ENCODE results near the gene PGAP3.
"Not testable (repeated sequence)": the region's sequence is repeated elsewhere in the genome, so short reads cannot be mapped to it uniquely, and the experiment has no call there.

PGAP3 gene

GRCh38 chr17:39706921-39707337 is 19.1 kb upstream of the PGAP3 start:
- H3K9ac ChIP-seq (ENCODE audit: low read depth, low read length), result no peak overlapping the region
- peaks cover 20% of the 10 kb centered on the region for H3K36me3 ChIP-seq (ENCODE audit: insufficient read depth, low read length)
- no peaks in the 10 kb centered on the region for H3K9me3 ChIP-seq (ENCODE audit: control insufficient read depth, insufficient read depth, low read length)
- peaks cover 18% of the 10 kb centered on the region for H3K4me1 ChIP-seq (ENCODE audit: insufficient read depth, low read length)

GRCh38 chr17:39706383-39706782 is 18.5 kb upstream of the PGAP3 start:
- Histone ChIP-seq H3K4me1 (ENCODE audit: insufficient read depth, low read length) (peaks cover 22% of the 10 kb centered on the region), H3K9ac (ENCODE audit: low read depth, low read length) (no peak overlapping the region), H3K9me3 (ENCODE audit: control insufficient read depth, insufficient read depth, low read length) (no peaks in the 10 kb centered on the region), H3K36me3 (ENCODE audit: insufficient read depth, low read length) (peaks cover 17% of the 10 kb centered on the region; the same call in 1 of the 2 replicates)

GRCh38 chr17:39705786-39706348 is 18.0 kb upstream of the PGAP3 start:
- H3K9ac ChIP-seq (ENCODE audit: low read depth, low read length), result no peak overlapping the region
- peaks cover 17% of the 10 kb centered on the region; the same call in 1 of the 2 replicates for H3K36me3 ChIP-seq (ENCODE audit: insufficient read depth, low read length)

GRCh38 chr17:39704821-39705551 is 17.1 kb upstream of the PGAP3 start:
- peaks cover 10% of the 10 kb centered on the region; the same call in 1 of the 2 replicates for H3K36me3 ChIP-seq (ENCODE audit: insufficient read depth, low read length)
- H3K4me1 ChIP-seq (ENCODE audit: insufficient read depth, low read length), result peaks cover 22% of the 10 kb centered on the region
- H3K9me3 ChIP-seq (ENCODE audit: control insufficient read depth, insufficient read depth, low read length), result no peaks in the 10 kb centered on the region
- H3K9ac ChIP-seq (ENCODE audit: low read depth, low read length), result no peak overlapping the region

More at GRCh38 chr17:39705786-39706348, 18.0 kb upstream of the PGAP3 start:
- Histone ChIP-seq H3K4me1 (ENCODE audit: insufficient read depth, low read length) (peaks cover 22% of the 10 kb centered on the region), H3K9me3 (ENCODE audit: control insufficient read depth, insufficient read depth, low read length) (no peaks in the 10 kb centered on the region)

GRCh38 chr17:39703913-39704312 is 16.1 kb upstream of the PGAP3 start:
- Histone ChIP-seq H3K9me3 (ENCODE audit: control insufficient read depth, insufficient read depth, low read length) (no peaks in the 10 kb centered on the region), H3K4me1 (ENCODE audit: insufficient read depth, low read length) (peaks cover 22% of the 10 kb centered on the region), H3K36me3 (ENCODE audit: insufficient read depth, low read length) (peaks cover 7% of the 10 kb centered on the region; the same call in 1 of the 2 replicates), H3K9ac (ENCODE audit: low read depth, low read length) (no peak overlapping the region)

GRCh38 chr17:39702901-39703893 is 15.3 kb upstream of the PGAP3 start:
- Histone ChIP-seq H3K9ac (ENCODE audit: low read depth, low read length) (no peak overlapping the region), H3K36me3 (ENCODE audit: insufficient read depth, low read length) (peaks cover 7% of the 10 kb centered on the region; the same call in 1 of the 2 replicates), H3K9me3 (ENCODE audit: control insufficient read depth, insufficient read depth, low read length) (no peaks in the 10 kb centered on the region), H3K4me1 (ENCODE audit: insufficient read depth, low read length) (peaks cover 22% of the 10 kb centered on the region)

- Histone ChIP-seq H3K36me3 (ENCODE audit: insufficient read depth, low read length) (no peaks in the 10 kb centered on the region), H3K9ac (ENCODE audit: low read depth, low read length) (peak overlapping the region; percentile 91; the same call in 1 of the 2 replicates), H3K4me1 (ENCODE audit: insufficient read depth, low read length) (peaks cover 22% of the 10 kb centered on the region), H3K9me3 (ENCODE audit: control insufficient read depth, insufficient read depth, low read length) (no peaks in the 10 kb centered on the region)
Observed at GRCh38 chr17:39701784-39702422, 14.0 kb upstream of the PGAP3 start.

GRCh38 chr17:39701012-39701783 is 13.3 kb upstream of the PGAP3 start:
- Histone ChIP-seq H3K9ac (ENCODE audit: low read depth, low read length) (peak overlapping the region; percentile 91; the same call in 1 of the 2 replicates), H3K4me1 (ENCODE audit: insufficient read depth, low read length) (peaks cover 30% of the 10 kb centered on the region), H3K36me3 (ENCODE audit: insufficient read depth, low read length) (no peaks in the 10 kb centered on the region), H3K9me3 (ENCODE audit: control insufficient read depth, insufficient read depth, low read length) (no peaks in the 10 kb centered on the region)

- Histone ChIP-seq H3K4me1 (ENCODE audit: insufficient read depth, low read length) (peaks cover 35% of the 10 kb centered on the region), H3K9ac (ENCODE audit: low read depth, low read length) (peak overlapping the region; percentile 91), H3K9me3 (ENCODE audit: control insufficient read depth, insufficient read depth, low read length) (no peaks in the 10 kb centered on the region), H3K36me3 (ENCODE audit: insufficient read depth, low read length) (no peaks in the 10 kb centered on the region)
Observed at GRCh38 chr17:39700148-39700987, 12.5 kb upstream of the PGAP3 start.

GRCh38 chr17:39699818-39700147 is 11.9 kb upstream of the PGAP3 start, which contains the start of gene ERBB2:
Gene ERBB2, plus strand, starts transcription at chr17:39700064. Its CDS starts 175 bp downstream, at chr17:39700239.
- Histone ChIP-seq H3K9me3 (ENCODE audit: control insufficient read depth, insufficient read depth, low read length) (no peaks in the 10 kb centered on the region), H3K9ac (ENCODE audit: low read depth, low read length) (peak within 1 kb of the TSS; percentile 91), H3K4me1 (ENCODE audit: insufficient read depth, low read length) (peaks cover 38% of the 10 kb centered on the region), H3K36me3 (ENCODE audit: insufficient read depth, low read length) (no peaks in the 10 kb centered on the region)

GRCh38 chr17:39699157-39699817 is 11.4 kb upstream of the PGAP3 start:
- not testable (repeated sequence) for H3K9me3 ChIP-seq (ENCODE audit: control insufficient read depth, insufficient read depth, low read length); H3K36me3 ChIP-seq (ENCODE audit: insufficient read depth, low read length)
- H3K4me1 ChIP-seq (ENCODE audit: insufficient read depth, low read length), result peaks cover 41% of the 10 kb centered on the region
- H3K9ac ChIP-seq (ENCODE audit: low read depth, low read length), result peak overlapping the region; percentile 91

GRCh38 chr17:39697961-39698360 is 10.1 kb upstream of the PGAP3 start:
- Histone ChIP-seq H3K9me3 (ENCODE audit: control insufficient read depth, insufficient read depth, low read length) (no peaks in the 10 kb centered on the region), H3K4me1 (ENCODE audit: insufficient read depth, low read length) (peaks cover 34% of the 10 kb centered on the region), H3K9ac (ENCODE audit: low read depth, low read length) (no peak overlapping the region), H3K36me3 (ENCODE audit: insufficient read depth, low read length) (no peaks in the 10 kb centered on the region)
